GM18951 (cell line): ENCODE data around the gene REPS2.

Source experiments
- POLR2A ChIP-seq: IDR thresholded peaks from 4 replicates; pipeline ENCODE4 v1.6.1; 2011; ENCODE audit warnings: mild to moderate bottlenecking; ENCODE audit not compliant: insufficient read length, insufficient read depth; ENCODE audit errors: extremely low read depth
- in situ Hi-C: fragments of 300-500 bp; cut with MboI; formaldehyde crosslinking; loops from one replicate; pipeline ENCODE4 v1.12.0; 2022; ENCODE audit warnings: low sequenced_read_pairs, mixed read lengths, inconsistent platforms; ENCODE audit not compliant: unreplicated experiment

The REPS2 gene

DNA sequence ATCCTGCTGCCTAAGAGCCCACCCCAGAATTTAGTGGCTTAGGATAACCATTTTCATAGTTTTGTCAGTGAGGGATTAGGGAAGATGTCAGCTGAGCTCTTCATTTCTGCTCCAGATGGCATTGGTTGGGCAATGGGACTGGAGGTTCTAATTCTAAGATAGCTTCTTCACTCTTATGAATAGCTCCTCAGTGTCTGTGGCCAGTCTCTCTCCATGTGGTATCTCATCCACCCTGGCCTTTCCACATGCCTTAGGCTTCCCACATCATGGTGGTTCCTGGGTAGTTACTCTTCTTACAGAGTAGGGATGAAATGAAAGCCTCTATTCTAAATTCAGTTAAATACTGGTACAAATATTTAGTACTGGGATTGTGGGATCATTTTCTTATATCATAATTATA lies 31.3 kb downstream of the REPS2 start:
- no peak for TF ChIP-seq POLR2A
- in situ Hi-C loops: no loop called here

DNA sequence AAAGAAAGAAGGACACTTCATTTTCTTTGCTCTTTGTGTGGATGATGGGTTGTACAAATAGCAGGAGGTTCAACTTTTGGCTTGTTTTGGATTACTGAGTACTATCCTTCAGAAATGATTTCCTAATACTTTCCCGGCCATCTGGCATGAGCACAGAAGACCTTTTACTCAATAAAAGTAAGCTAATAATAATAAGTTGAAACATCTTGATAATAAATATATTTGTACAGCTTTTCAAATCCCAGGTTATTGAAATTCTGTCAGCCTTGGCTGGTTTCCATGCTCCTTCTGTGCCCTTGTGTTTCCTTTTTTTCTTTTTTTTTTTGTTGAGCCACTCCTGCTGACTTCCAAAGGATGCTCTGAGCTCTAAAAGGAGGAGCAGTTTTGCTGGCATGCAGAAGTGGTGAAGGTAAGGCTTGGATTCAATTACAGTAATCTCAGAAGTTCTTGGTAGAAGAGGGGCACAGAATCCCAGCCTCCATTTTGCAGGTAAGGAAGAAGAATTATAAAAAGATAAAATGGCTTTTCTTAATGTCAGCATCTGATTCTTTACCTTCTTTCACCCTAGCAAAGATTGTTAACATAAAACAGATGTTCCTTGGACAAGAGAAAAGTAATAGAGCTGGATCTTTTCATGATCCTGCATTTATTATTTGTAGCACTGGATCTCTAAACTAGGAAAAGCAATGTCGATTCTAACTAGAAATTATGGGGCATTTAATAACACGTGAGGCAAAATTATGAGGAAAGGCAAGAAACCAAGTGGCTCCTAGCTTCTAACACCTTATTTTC lies 31.9 kb downstream of the REPS2 start:
- no peak for TF ChIP-seq POLR2A
- in situ Hi-C loops: no loop called here

- no peak for TF ChIP-seq POLR2A
- in situ Hi-C loops: no loop called here
Measured at GRCh38 chrX:16979226-16979625, 32.8 kb downstream of the REPS2 start.

GRCh38 chrX:16981209-16981608 lies 34.8 kb downstream of the REPS2 start:
- no peak for TF ChIP-seq POLR2A

GRCh38 chrX:16981980-16982379 lies 35.5 kb downstream of the REPS2 start:
- TF ChIP-seq POLR2A: no peak
- in situ Hi-C loops: no loop called here

More at GRCh38 chrX:16981209-16981608, 34.8 kb downstream of the REPS2 start:
- in situ Hi-C loops: no loop called here

GRCh38 chrX:16983051-16983450 lies 36.6 kb downstream of the REPS2 start:
- TF ChIP-seq POLR2A: no peak
- in situ Hi-C loops: no loop called here

- in situ Hi-C loops: no loop called here
- no peak for TF ChIP-seq POLR2A
Measured at GRCh38 chrX:16985286-16985685, 38.8 kb downstream of the REPS2 start.

DNA sequence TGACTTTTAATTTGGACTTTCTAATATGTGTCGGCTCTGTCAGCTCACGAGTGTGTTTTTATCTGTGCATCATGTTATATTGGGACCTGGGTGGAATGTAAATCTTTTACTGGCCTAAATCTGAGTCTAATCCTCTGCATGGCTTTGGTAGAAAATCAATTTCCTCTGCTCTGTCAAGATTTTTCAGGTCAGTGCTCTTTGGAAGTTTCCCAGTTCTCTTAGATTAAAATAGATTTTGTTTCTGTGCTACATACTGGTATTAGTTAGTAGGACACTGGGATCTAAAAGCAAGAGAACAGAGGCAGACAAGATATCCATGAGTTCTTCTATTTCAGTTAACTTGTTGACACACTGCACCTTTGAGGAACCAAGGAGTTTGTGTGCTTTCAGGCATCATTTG lies 39.7 kb downstream of the REPS2 start:
- in situ Hi-C loops: no loop called here
- TF ChIP-seq POLR2A: no peak

DNA sequence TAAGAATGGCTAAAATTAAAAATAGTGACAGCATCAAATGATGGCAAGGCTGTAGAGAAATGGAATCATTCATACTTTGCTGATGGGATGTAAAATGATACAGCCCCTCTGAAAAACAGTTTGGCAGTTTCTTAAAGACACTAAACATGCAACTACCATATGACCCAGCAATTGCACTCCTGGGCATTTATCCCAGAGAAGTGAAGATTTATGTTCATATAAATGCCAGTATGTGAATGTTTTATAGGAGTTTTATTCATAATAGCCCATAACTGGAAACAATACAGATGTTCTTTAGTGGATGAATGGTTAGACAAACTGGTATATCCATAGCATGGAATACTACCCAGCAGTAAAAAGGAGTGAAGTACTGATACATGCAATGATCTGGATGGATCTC lies 43.3 kb downstream of the REPS2 start:
- in situ Hi-C loops: no loop called here
- no peak for TF ChIP-seq POLR2A

DNA sequence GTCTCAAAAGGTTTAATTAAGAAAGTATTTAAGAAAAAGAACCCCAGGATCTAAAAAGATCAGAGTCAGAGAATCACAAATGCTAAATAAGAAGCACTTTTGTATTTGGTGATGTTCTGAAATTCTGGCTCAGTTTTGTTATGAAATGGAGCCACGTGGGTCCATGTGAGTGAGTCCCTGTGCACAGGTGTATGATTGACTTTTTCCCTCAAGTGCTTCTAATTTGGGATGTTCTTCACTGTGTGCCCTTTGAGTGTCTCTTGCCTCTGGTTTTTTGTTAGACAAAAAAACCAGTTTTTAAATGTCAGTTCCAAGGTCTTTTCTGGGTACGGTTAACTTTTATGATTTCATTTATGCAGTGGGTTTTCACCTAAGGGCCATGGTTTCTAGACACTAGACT lies 44.4 kb downstream of the REPS2 start:
- in situ Hi-C loops: no loop called here
- no peak for TF ChIP-seq POLR2A

GRCh38 chrX:16992445-16992844 lies 46.0 kb downstream of the REPS2 start:
- in situ Hi-C loops: no loop called here
- TF ChIP-seq POLR2A: no peak

DNA sequence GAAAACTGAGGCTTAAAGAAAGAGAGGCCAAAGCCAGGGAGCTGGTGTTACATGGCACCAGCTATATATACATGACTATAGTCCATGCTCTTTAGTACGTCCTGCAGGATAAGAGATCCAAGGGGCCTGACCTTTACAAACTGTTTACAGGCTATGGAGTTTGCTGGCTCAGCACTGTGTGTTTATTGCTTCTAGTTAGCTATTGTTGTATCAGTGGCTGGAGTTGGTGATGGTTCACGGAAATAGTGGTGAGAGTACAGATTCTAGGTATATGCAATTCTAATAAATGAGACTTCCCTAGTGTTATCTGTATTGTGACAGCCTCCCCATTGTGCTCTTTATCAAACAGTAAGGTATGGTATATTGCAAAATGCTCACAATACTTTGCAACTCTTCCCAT lies 46.5 kb downstream of the REPS2 start:
- in situ Hi-C loops: no loop called here
- TF ChIP-seq POLR2A: no peak

GRCh38 chrX:16993791-16994318 lies 47.4 kb downstream of the REPS2 start:
- in situ Hi-C loops: no loop called here
- no peak for TF ChIP-seq POLR2A

- TF ChIP-seq POLR2A: no peak
- in situ Hi-C loops: no loop called here
Measured at GRCh38 chrX:16994736-16995135, 48.3 kb downstream of the REPS2 start.
